NCI-H446 treated with DMSO at 0.1 percent for 48 hours (cell line): ENCODE measurements around the gene FSD1L.
"Not testable (repeated sequence)": the region's sequence is repeated elsewhere in the genome, so short reads cannot be mapped to it uniquely, and the experiment has no call there.

Experiments used
- DNase-seq: peaks from one replicate; lab custom pipeline; 2025; lab: John Stamatoyannopoulos, UW

FSD1L gene

GRCh38 chr9:105572455-105572854, 124.6 kb downstream of the FSD1L start:
- DNase-seq = no peak

DNA sequence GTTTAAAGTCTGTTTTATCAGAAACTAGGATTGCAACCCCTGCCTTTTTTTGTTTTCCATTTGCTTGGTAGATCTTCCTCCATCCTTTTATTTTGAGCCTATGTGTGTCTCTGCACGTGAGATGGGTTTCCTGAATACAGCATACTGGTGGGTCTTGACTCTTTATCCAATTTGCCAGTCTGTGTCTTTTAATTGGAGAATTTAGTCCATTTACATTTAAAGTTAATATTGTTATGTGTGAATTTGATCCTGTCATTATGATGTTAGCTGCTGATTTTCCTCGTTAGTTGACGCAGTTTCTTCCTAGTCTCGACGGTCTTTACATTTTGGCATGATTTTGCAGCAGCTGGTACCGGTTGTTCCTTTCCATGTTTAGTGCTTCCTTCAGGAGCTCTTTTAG, 132.1 kb downstream of the FSD1L start:
- DNase-seq = not testable (repeated sequence)

GRCh38 chr9:105581550-105581949, 133.7 kb downstream of the FSD1L start:
- DNase-seq = not testable (repeated sequence)

- no peak for DNase-seq
Observed at GRCh38 chr9:105593145-105593544, 145.3 kb downstream of the FSD1L start.
